Left ventricle myocardium inferior (tissue), 1 donor: ENCODE results near the gene MIER2. TPM values are rescaled to one million over a fixed set of nuclear protein-coding genes. Genes with fewer than 3 reads are reported as not detected.

ENCODE experiments used
- DNase-seq: peaks from one replicate; pipeline ENCODE4 v3.0.0-alpha.2; 2020
- H3K27ac ChIP-seq: fragments of 200-600 bp; replicated peaks from 2 replicates; pipeline ENCODE4 v1.8.0; 2021
- H3K27me3 ChIP-seq: fragments of 200-600 bp; 2 replicates; pipeline ENCODE4 v1.8.0; 2021; ENCODE audit warnings: low read depth
- H3K36me3 ChIP-seq: fragments of 200-600 bp; 2 replicates; pipeline ENCODE4 v1.8.0; 2021
- H3K4me1 ChIP-seq: fragments of 200-600 bp; 2 replicates; pipeline ENCODE4 v1.8.0; 2021
- H3K4me3 ChIP-seq: fragments of 200-600 bp; 2 replicates; pipeline ENCODE4 v1.8.0; 2021; ENCODE audit warnings: mild to moderate bottlenecking, moderate library complexity
- H3K9me3 ChIP-seq: fragments of 200-600 bp; replicated peaks from 2 replicates; pipeline ENCODE4 v1.8.0; 2021
- intact Hi-C: fragments of 100-400 bp; cut with micrococcal nuclease; formaldehyde crosslinking; loops from one replicate; pipeline ENCODE4 v1.11.0; 2022
- total RNA-seq: library from RNA; stranded (reverse); fragmentation: NEBNext Ultra II Directional; extraction: Animal tissue kit (Norgen Biotek cat#: 25700); gene quantifications from one replicate; pipeline ENCODE4 v1.2.1, GENCODE V29; 2021
- TF ChIP-seq, protein P1 (sequence below): fragments of 200-600 bp; IDR thresholded peaks from 2 replicates; pipeline ENCODE4 v1.8.0; 2021; ENCODE audit warnings: antibody characterized with exemption, mild to moderate bottlenecking, borderline replicate concordance
- donor health status: DM: no; HTN: yes; CAD: no; lungs with severe emphysema.

Gene MIER2
- total RNA-seq, 1 donor from 2014 or later: 15.9 TPM

DNA sequence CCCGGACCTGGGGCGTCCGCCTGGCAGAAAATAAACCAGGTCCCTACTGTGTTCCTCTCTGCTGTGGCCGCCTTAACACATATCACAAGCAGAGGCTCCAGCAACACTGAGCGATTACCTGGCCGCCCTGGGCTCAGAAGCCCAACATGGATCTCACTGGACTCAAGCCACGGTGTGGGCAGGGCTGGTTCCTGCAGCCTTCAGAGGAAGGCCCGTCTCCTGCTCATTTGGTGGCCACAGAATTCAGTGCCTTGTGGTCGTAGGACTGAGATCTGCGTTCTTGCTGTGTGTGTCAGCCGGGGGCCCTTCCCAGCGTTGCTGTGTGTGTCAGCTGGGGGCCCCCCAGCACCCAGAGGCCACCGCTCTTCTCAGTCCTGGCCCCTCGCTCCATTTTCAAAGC is 34.1 kb upstream of the MIER2 start:
- TF ChIP-seq, protein P1, sequence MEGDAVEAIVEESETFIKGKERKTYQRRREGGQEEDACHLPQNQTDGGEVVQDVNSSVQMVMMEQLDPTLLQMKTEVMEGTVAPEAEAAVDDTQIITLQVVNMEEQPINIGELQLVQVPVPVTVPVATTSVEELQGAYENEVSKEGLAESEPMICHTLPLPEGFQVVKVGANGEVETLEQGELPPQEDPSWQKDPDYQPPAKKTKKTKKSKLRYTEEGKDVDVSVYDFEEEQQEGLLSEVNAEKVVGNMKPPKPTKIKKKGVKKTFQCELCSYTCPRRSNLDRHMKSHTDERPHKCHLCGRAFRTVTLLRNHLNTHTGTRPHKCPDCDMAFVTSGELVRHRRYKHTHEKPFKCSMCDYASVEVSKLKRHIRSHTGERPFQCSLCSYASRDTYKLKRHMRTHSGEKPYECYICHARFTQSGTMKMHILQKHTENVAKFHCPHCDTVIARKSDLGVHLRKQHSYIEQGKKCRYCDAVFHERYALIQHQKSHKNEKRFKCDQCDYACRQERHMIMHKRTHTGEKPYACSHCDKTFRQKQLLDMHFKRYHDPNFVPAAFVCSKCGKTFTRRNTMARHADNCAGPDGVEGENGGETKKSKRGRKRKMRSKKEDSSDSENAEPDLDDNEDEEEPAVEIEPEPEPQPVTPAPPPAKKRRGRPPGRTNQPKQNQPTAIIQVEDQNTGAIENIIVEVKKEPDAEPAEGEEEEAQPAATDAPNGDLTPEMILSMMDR: no peak
- Histone ChIP-seq H3K27me3 (peaks cover 46% of the 10 kb centered on the region), H3K36me3 (no peaks in the 10 kb centered on the region), H3K9me3 (no peaks in the 10 kb centered on the region), H3K27ac (no peak overlapping the region), H3K4me1 (no peaks in the 10 kb centered on the region), H3K4me3 (no peak overlapping the region)
- intact Hi-C loops: no loop called here
- no peak for DNase-seq

DNA sequence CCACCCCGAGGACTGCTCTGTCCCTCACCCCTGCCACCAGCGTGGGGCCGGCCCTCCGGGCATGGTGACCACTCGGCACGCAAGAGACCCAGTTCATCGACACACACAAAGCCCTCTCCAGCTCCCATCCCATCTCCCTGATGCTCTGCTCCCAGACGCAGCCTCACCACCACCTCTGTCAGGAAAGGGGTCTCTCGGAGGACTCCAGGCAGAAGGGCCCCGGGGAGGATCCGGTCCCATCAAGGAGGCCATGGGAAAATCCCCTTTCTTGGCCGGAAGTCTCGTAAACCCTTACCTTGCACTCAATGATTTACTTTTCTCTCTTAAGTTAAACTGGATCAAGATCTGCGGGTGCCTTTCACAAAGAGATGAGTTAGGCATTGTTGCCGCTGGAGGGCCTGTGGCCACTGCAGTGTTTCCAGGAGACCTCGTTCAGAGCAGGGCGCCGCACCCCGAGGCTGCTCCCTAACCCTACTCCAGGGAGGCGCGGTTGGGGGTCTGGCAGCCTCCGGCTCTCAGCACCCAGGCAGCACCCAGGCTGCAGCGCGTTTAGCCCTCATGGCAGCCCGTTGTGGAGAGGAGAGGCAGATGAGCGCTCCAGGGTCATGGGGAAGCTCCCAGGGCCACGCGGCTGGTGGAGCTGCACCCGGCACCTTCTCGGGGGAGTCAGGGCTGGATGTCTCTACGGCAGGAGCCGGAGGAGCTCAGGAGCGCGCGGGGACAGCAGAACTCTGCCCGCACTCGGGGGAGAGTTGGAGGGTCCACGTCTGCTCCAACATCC is 33.4 kb upstream of the MIER2 start:
- DNase-seq: no peak
- no peak overlapping the region for H3K4me3 ChIP-seq
- H3K36me3 ChIP-seq: no peaks in the 10 kb centered on the region
- H3K4me1 ChIP-seq: peaks cover 3% of the 10 kb centered on the region
- H3K27ac ChIP-seq: no peak overlapping the region
- peaks cover 46% of the 10 kb centered on the region for H3K27me3 ChIP-seq
- TF ChIP-seq, protein P1: no peak
- intact Hi-C loops: no loop called here
- H3K9me3 ChIP-seq: no peaks in the 10 kb centered on the region

DNA sequence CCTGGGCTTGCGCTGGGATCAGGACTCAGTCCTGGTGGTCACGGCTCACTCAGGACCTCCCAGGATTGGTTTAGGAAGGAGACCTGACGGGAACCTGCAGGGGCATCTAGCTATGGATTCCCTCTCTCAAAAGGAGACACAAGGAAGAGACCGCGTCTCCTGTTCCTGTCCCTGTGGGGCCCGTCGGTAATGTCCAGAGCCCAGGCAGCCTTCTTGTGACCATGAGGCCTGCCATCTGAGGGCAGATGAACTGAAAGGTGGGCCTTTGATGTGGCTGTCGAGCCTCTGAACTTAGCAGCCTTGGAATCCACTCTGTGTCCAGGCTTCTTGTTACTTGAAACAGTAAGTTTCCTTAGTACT is 31.5 kb upstream of the MIER2 start:
- Histone ChIP-seq H3K4me3 (no peak overlapping the region), H3K27ac (no peak overlapping the region), H3K4me1 (peaks cover 20% of the 10 kb centered on the region), H3K36me3 (no peaks in the 10 kb centered on the region), H3K27me3 (peaks cover 55% of the 10 kb centered on the region), H3K9me3 (no peaks in the 10 kb centered on the region)
- TF ChIP-seq, protein P1: no peak
- no peak for DNase-seq
- intact Hi-C loops: no loop called here

DNA sequence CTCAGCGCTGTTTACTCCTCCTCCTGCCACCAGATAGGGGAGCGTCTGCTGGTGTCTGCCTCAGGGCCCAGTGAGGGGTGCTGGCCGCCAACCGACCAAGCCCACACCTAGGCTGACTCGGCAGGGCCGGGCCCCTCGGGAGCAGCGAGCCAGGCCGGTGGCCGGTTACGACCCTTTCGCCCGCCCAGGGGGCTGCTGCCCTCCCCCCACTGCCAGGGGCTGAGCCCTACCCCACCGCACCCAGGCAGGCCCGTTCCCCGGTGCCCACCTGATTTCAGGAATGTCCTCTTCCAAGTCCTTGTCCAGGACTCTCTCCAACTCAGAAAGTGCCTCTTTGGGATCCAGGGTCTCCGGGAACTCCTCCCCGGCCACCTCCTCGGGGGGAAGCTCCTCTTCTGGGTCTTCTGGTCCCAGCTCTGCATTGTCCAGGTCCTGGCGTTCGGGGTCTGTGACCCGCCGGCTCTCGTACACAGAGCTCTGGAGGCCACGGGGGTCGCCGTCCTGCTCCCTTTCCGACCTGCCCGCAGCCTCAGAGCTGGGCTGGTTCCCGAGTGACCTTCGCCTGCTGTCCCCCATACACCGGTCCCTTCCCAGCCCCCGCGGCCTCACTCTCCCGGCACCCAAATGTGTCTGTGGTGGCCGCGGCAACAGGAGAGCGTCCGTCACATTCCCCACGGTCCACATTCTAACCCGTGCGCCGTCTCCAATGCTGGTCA is 31.0 kb upstream of the MIER2 start:
- intact Hi-C loops: no loop called here
- Histone ChIP-seq H3K36me3 (no peaks in the 10 kb centered on the region), H3K27ac (no peak overlapping the region), H3K4me3 (no peak overlapping the region), H3K27me3 (peaks cover 59% of the 10 kb centered on the region), H3K4me1 (peaks cover 20% of the 10 kb centered on the region), H3K9me3 (no peaks in the 10 kb centered on the region)
- TF ChIP-seq, protein P1: no peak
- DNase-seq: no peak

DNA sequence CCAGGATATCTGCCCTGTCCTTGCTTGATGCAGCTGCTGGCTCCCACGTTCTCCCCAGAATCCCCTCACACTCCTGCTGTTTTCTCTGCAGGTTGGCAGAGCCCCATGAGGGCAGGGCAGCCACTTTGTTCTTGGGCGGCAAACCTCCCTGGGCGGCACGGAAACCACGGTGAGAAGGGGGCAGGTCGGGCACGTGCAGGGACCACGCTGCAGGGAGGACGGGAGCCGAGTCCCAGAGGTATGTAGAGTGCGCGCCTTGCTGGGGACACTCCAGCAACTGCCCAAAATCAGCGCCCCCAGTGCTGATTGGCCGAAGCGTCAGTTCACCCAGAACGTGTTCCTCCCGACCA is 30.3 kb upstream of the MIER2 start:
- Histone ChIP-seq H3K4me1 (peaks cover 20% of the 10 kb centered on the region), H3K9me3 (no peaks in the 10 kb centered on the region), H3K36me3 (no peaks in the 10 kb centered on the region), H3K4me3 (no peak overlapping the region), H3K27me3 (peaks cover 58% of the 10 kb centered on the region), H3K27ac (no peak overlapping the region)
- no peak for DNase-seq
- intact Hi-C loops: no loop called here
- TF ChIP-seq, protein P1: no peak
